ENCODE data around the gene MRPS18B.

GRCh38 chr6:30615219-30615957 lies 2.3 kb upstream of the MRPS18B start:
- no peak for TF ChIP-seq CTCF (IDR thresholded peaks at IDR 0.05; ENCODE audit: borderline replicate concordance, extremely low read depth, low read length, poor library complexity, severe bottlenecking)
- TF ChIP-seq EZH2 (IDR thresholded peaks at IDR 0.05; ENCODE audit: borderline replicate concordance, low read depth, low read length, severe bottlenecking): no peak

Measured in DND-41 (cell line).